ENCODE results near the gene SCUBE3. TPM values are rescaled to one million over a fixed set of nuclear protein-coding genes. Genes with fewer than 3 reads are reported as not detected.

SCUBE3 gene
- total and polyA plus RNA-seq, 9 of the 15 experiments (the other 6 are each of a cell fraction or from before 2014, with no cell fraction given), result 0.01 to 0.11 TPM; not detected in 7

GRCh38 chr6:35283361-35283760, 69.6 kb downstream of the SCUBE3 start:
- no peak for FAIRE-seq
- H3K27me3 ChIP-seq (ENCODE audit: control insufficient read depth in 2 of 2, insufficient read depth in 2 of 2, low read length in 2 of 2), result no peaks in the 10 kb centered on the region
- 39% methylated on average over 2 of the region's 2 CpGs for WGBS (ENCODE audit: insufficient coverage, low coverage, missing lambda C conversion rate)
- H3K9ac ChIP-seq (ENCODE audit: insufficient read depth in 1 of 2, low read depth in 2 of 2, low read length in 2 of 2), result no peak overlapping the region
- H4K20me1 ChIP-seq (replicated peaks; ENCODE audit: control insufficient read depth, insufficient read depth, low read length), result no peaks in the 10 kb centered on the region
- intact Hi-C loops (cut with micrococcal nuclease) (no loop called here), in situ Hi-C loops (cut with MboI) (no loop called here)
- H3K4me2 ChIP-seq (ENCODE audit: insufficient read depth, low read length), result no peak overlapping the region
- no peak overlapping the region for H3K4me3 ChIP-seq
- peaks cover 0 to 3% of the 10 kb centered on the region in 2 experiments; a peak in 1 of 5 replicates for H3K4me1 ChIP-seq (replicated peaks in 1 of 2; ENCODE audit: control insufficient read depth in 2 of 2, insufficient read depth in 2 of 2, low read length in 2 of 2)
- H3K36me3 ChIP-seq (ENCODE audit: control insufficient read depth, insufficient read depth, low read length), result peaks cover 9% of the 10 kb centered on the region; the same call in 2 of the 3 replicates
- no peaks in the 10 kb centered on the region for H3K9me3 ChIP-seq (replicated peaks; ENCODE audit: control insufficient read depth, insufficient read depth, low read depth, low read length)
- DNase-seq (ENCODE audit: extremely low read depth in 1 of 4, low spot score in 3 of 4), result no peak
- ChIA-PET POLR2A (interaction anchor here (0.6 to 0.9 kb wide), 6 partner anchors 10 to 673 kb away, joined by 3 read pairs; no protein-coding TSS in a partner anchor), CTCF (ENCODE audit: low intra/inter-chr PET ratio) (no interaction called here)
- TF ChIP-seq GABPA (tag; conservative IDR thresholded peaks at IDR 0.05; ENCODE audit: low read depth) (no peak), ZNF146 (CRISPR knock-in tag; IDR thresholded peaks at IDR 0.05; ENCODE audit: unreplicated experiment) (no peak), ZNF764 (CRISPR knock-in tag; IDR thresholded peaks at IDR 0.05; ENCODE audit: low read depth) (no peak), CBX2 (IDR thresholded peaks at IDR 0.05; ENCODE audit: insufficient read depth, low read length, poor library complexity, severe bottlenecking) (no peak), BMI1 (IDR thresholded peaks at IDR 0.05; ENCODE audit: low read length) (no peak)
- no TSS peak for BruUV-seq (replicated peaks)
- H3K27ac ChIP-seq (ENCODE audit: extremely low read depth, low read depth, low read length), result no peak overlapping the region
- H3K9me1 ChIP-seq (ENCODE audit: control insufficient read depth, insufficient read depth, low read length), result no peaks in the 10 kb centered on the region
- H3K79me2 ChIP-seq (ENCODE audit: control insufficient read depth, insufficient read depth, low read length), result no peaks in the 10 kb centered on the region
- no peak overlapping the region for H2AFZ ChIP-seq (ENCODE audit: low read depth, low read length)
- ATAC-seq, result no peak
